ENCODE results near the gene DGKH. TPM values are rescaled to one million over a fixed set of nuclear protein-coding genes. Genes with fewer than 3 reads are reported as not detected.

DGKH gene
- total and polyA plus RNA-seq, 7 donors = 0.42 to 4.6 (median 2.1) TPM

GRCh38 chr13:42228527-42228926 lies 180.1 kb downstream of the DGKH start:
- no peak for DNase-seq
- intact Hi-C loops (cut with DNase I) = no loop called here
- no peaks in the 10 kb centered on the region for H3K9me3 ChIP-seq
- H3K36me3 ChIP-seq (ENCODE audit: insufficient read depth in 1 of 2, low read depth in 1 of 2) = peaks cover 0 to 4% of the 10 kb centered on the region in 2 donors
- WGBS, 3 donors = 87 to 92% (median 88%) methylated on average over 1 of the region's 1 CpG
- ATAC-seq = no peak
- H3K27ac ChIP-seq = no peak overlapping the region
- no peaks in the 10 kb centered on the region for H3K27me3 ChIP-seq (ENCODE audit: insufficient read depth in 3 of 3, low read length in 2 of 3)
- H3K4me1 ChIP-seq = no peaks in the 10 kb centered on the region
- no peak overlapping the region for H3K4me3 ChIP-seq
- no peak for TF ChIP-seq CTCF (IDR thresholded peaks at IDR 0.05)

- TF ChIP-seq CTCF (IDR thresholded peaks at IDR 0.05) = no peak
- DNase-seq (no peak), ATAC-seq (no peak)
- Histone ChIP-seq H3K4me3 (no peak overlapping the region), H3K36me3 (ENCODE audit: insufficient read depth in 1 of 2, low read depth in 1 of 2) (peaks cover 0 to 4% of the 10 kb centered on the region in 2 donors), H3K9me3 (no peaks in the 10 kb centered on the region), H3K4me1 (no peaks in the 10 kb centered on the region), H3K27me3 (ENCODE audit: insufficient read depth in 3 of 3, low read length in 2 of 3) (no peaks in the 10 kb centered on the region), H3K27ac (no peak overlapping the region)
- intact Hi-C loops (cut with DNase I) = no loop called here
- WGBS, 3 donors = 89 to 92% (median 90%) methylated on average over 3 of the region's 3 CpGs
These were observed 180.8 kb downstream of the DGKH start for GRCh38 chr13:42229287-42229686.

GRCh38 chr13:42232671-42233070 lies 184.2 kb downstream of the DGKH start:
- no peak for TF ChIP-seq CTCF (IDR thresholded peaks at IDR 0.05)
- H3K4me1 ChIP-seq = no peaks in the 10 kb centered on the region
- H3K27ac ChIP-seq = no peak overlapping the region
- ATAC-seq (no peak), DNase-seq (no peak)
- H3K36me3 ChIP-seq (ENCODE audit: insufficient read depth in 1 of 2, low read depth in 1 of 2) = peaks cover 0 to 4% of the 10 kb centered on the region in 2 donors
- no peak overlapping the region for H3K4me3 ChIP-seq
- H3K27me3 ChIP-seq (ENCODE audit: insufficient read depth in 3 of 3, low read length in 2 of 3) = peaks cover 0 to 2% (median 0%) of the 10 kb centered on the region in 3 donors
- WGBS, 3 donors = 86 to 90% (median 89%) methylated on average over 4 of the region's 4 CpGs
- intact Hi-C loops (cut with DNase I) = no loop called here
- H3K9me3 ChIP-seq = no peaks in the 10 kb centered on the region

GRCh38 chr13:42233726-42234125 lies 185.3 kb downstream of the DGKH start:
- no peak for ATAC-seq
- H3K9me3 ChIP-seq = no peaks in the 10 kb centered on the region
- H3K4me1 ChIP-seq = no peaks in the 10 kb centered on the region
- H3K4me3 ChIP-seq = no peak overlapping the region
- intact Hi-C loops (cut with DNase I) = no loop called here
- peaks cover 0 to 4% of the 10 kb centered on the region in 2 donors for H3K36me3 ChIP-seq (ENCODE audit: insufficient read depth in 1 of 2, low read depth in 1 of 2)
- H3K27ac ChIP-seq = no peak overlapping the region
- H3K27me3 ChIP-seq (ENCODE audit: insufficient read depth in 3 of 3, low read length in 2 of 3) = peaks cover 0 to 2% (median 0%) of the 10 kb centered on the region in 3 donors
- DNase-seq = no peak
- no peak for TF ChIP-seq CTCF (IDR thresholded peaks at IDR 0.05)
- WGBS, 3 donors = 80 to 93% (median 92%) methylated on average over 1 of the region's 1 CpG

- ATAC-seq (no peak), DNase-seq (no peak)
- Histone ChIP-seq H3K27ac (no peak overlapping the region), H3K4me1 (no peaks in the 10 kb centered on the region), H3K27me3 (ENCODE audit: insufficient read depth in 3 of 3, low read length in 2 of 3) (peaks cover 0 to 2% (median 0%) of the 10 kb centered on the region in 3 donors), H3K4me3 (no peak overlapping the region), H3K9me3 (no peaks in the 10 kb centered on the region), H3K36me3 (ENCODE audit: insufficient read depth in 1 of 2, low read depth in 1 of 2) (no peaks in the 10 kb centered on the region)
- TF ChIP-seq CTCF (IDR thresholded peaks at IDR 0.05) = no peak
- intact Hi-C loops (cut with DNase I) = no loop called here
- WGBS, 3 donors = 93 to 98% (median 95%) methylated on average over 1 of the region's 1 CpG
These were observed 190.7 kb downstream of the DGKH start for GRCh38 chr13:42239161-42239560.

All from psoas muscle (tissue), 8 donors.